RKO (cell line): ENCODE data around the gene OSBPL8.
A peak's percentile ranks its signal among the peaks of the same experiment; 100 is the strongest.
"Not testable (repeated sequence)": the region's sequence is repeated elsewhere in the genome, so short reads cannot be mapped to it uniquely, and the experiment has no call there.

Experiments used
- DNase-seq: peaks from one replicate; pipeline ENCODE4 v3.0.0-alpha.2; 2016; ENCODE audit warnings: low spot score

The OSBPL8 gene

GRCh38 chr12:76346798-76347420 is 212.7 kb downstream of the OSBPL8 start:
- DNase-seq = peak; percentile 91

- DNase-seq = no peak
Measured at GRCh38 chr12:76346236-76346635, 213.3 kb downstream of the OSBPL8 start.

- no peak for DNase-seq
Measured at GRCh38 chr12:76345569-76345968, 214.0 kb downstream of the OSBPL8 start.

- peak; percentile 36 for DNase-seq
Measured at GRCh38 chr12:76341436-76342030, 218.0 kb downstream of the OSBPL8 start.

GRCh38 chr12:76340680-76341435 is 218.7 kb downstream of the OSBPL8 start:
- DNase-seq = no peak

GRCh38 chr12:76337583-76337982 is 222.0 kb downstream of the OSBPL8 start:
- no peak for DNase-seq

- no peak for DNase-seq
Measured at GRCh38 chr12:76332606-76333005, 227.0 kb downstream of the OSBPL8 start.

- DNase-seq = no peak
Measured at GRCh38 chr12:76329606-76330005, 230.0 kb downstream of the OSBPL8 start.

GRCh38 chr12:76329159-76329558 is 230.4 kb downstream of the OSBPL8 start:
- DNase-seq = no peak

- DNase-seq = not testable (repeated sequence)
Measured at GRCh38 chr12:76319595-76320319, 239.8 kb downstream of the OSBPL8 start.

- DNase-seq = no peak
Measured at GRCh38 chr12:76318773-76319594, 240.6 kb downstream of the OSBPL8 start.

- DNase-seq = no peak
Measured at GRCh38 chr12:76317976-76318375, 241.6 kb downstream of the OSBPL8 start.

- no peak for DNase-seq
Measured at GRCh38 chr12:76316468-76316867, 243.1 kb downstream of the OSBPL8 start.

- no peak for DNase-seq
Measured at GRCh38 chr12:76313299-76313698, 246.3 kb downstream of the OSBPL8 start.

- DNase-seq = no peak
Measured at GRCh38 chr12:76312315-76312714, 247.3 kb downstream of the OSBPL8 start.

GRCh38 chr12:76311796-76312195 is 247.8 kb downstream of the OSBPL8 start:
- DNase-seq = no peak

GRCh38 chr12:76310110-76310509 is 249.5 kb downstream of the OSBPL8 start:
- no peak for DNase-seq

GRCh38 chr12:76308866-76309265 is 250.7 kb downstream of the OSBPL8 start:
- no peak for DNase-seq

- no peak for DNase-seq
Measured at GRCh38 chr12:76307083-76307482, 252.5 kb downstream of the OSBPL8 start.

GRCh38 chr12:76303989-76304460 is 255.5 kb downstream of the OSBPL8 start:
- no peak for DNase-seq

GRCh38 chr12:76303365-76303764 is 256.2 kb downstream of the OSBPL8 start:
- no peak for DNase-seq
